Trophoblast cell (in vitro differentiated cells and primary cell): ENCODE results near the gene GNB5.

Experiments used
- DNase-seq, 2 donors: peaks; one replicate each; pipeline ENCODE4 v3.0.0-alpha.2; 2016
- H2AFZ ChIP-seq: 2 replicates; pipeline ENCODE4 v1.6.1; 2013; ENCODE audit warnings: low read length, moderate library complexity, mild to moderate bottlenecking; ENCODE audit not compliant: insufficient read depth, poor library complexity
- H2AK5ac ChIP-seq: 2 replicates; pipeline ENCODE4 v1.6.1; 2013; ENCODE audit warnings: mild to moderate bottlenecking, low read length
- H2BK120ac ChIP-seq: 2 replicates; pipeline ENCODE4 v1.6.1; 2013; ENCODE audit warnings: low read length, mild to moderate bottlenecking, moderate library complexity; ENCODE audit not compliant: insufficient read depth, poor library complexity
- H2BK12ac ChIP-seq: 2 replicates; pipeline ENCODE4 v1.6.1; 2013; ENCODE audit warnings: mild to moderate bottlenecking, low read length, moderate library complexity
- H2BK5ac ChIP-seq: 2 replicates; pipeline ENCODE4 v1.6.1; 2013; ENCODE audit warnings: low read length, low read depth, moderate library complexity, mild to moderate bottlenecking; ENCODE audit not compliant: poor library complexity
- H3K14ac ChIP-seq: 2 replicates; pipeline ENCODE4 v1.6.1; 2013; ENCODE audit warnings: mild to moderate bottlenecking, low read length
- H3K18ac ChIP-seq: 2 replicates; pipeline ENCODE4 v1.6.1; 2013; ENCODE audit warnings: mild to moderate bottlenecking, low read length
- H3K23ac ChIP-seq: 2 replicates; pipeline ENCODE4 v1.6.1; 2013; ENCODE audit warnings: low read length
- H3K27ac ChIP-seq: 2 replicates; pipeline ENCODE4 v1.5.1; 2013; ENCODE audit warnings: low read depth, mild to moderate bottlenecking, inconsistent platforms, low read length, moderate library complexity
- H3K27me3 ChIP-seq: 2 replicates; pipeline ENCODE4 v1.6.1; 2013; ENCODE audit warnings: inconsistent platforms, mild to moderate bottlenecking, low read length, moderate library complexity; ENCODE audit not compliant: insufficient read depth
- H3K36me3 ChIP-seq, 2 experiments: 1 replicate in 1 of 2; 2 replicates in 1 of 2; pipeline ENCODE4 v1.6.1; 2013; ENCODE audit warnings: low read length in 2 of 2, mild to moderate bottlenecking in 2 of 2, moderate library complexity in 1 of 2; ENCODE audit not compliant: insufficient read depth in 2 of 2, control insufficient read depth in 1 of 2
- H3K4ac ChIP-seq: 2 replicates; pipeline ENCODE4 v1.6.1; 2013; ENCODE audit warnings: low read depth, mild to moderate bottlenecking, low read length, moderate library complexity
- H3K4me1 ChIP-seq, 2 experiments: 1 replicate in 1 of 2; 2 replicates in 1 of 2; pipeline ENCODE4 v1.6.1; 2013; ENCODE audit warnings: low read length in 2 of 2, mild to moderate bottlenecking in 2 of 2, moderate library complexity in 1 of 2; ENCODE audit not compliant: insufficient read depth in 2 of 2, control insufficient read depth in 1 of 2
- H3K4me2 ChIP-seq: 2 replicates; pipeline ENCODE4 v1.6.1; 2013; ENCODE audit warnings: inconsistent platforms, mild to moderate bottlenecking, low read length, moderate library complexity
- H3K4me3 ChIP-seq: 2 replicates; pipeline ENCODE4 v1.5.1; 2013; ENCODE audit warnings: mild to moderate bottlenecking, low read depth, low read length, inconsistent platforms
- H3K79me1 ChIP-seq: one replicate; pipeline ENCODE4 v1.6.1; 2013; ENCODE audit warnings: low read length
- H3K79me2 ChIP-seq: 2 replicates; pipeline ENCODE4 v1.6.1; 2013; ENCODE audit warnings: low read length, mild to moderate bottlenecking; ENCODE audit not compliant: control insufficient read depth, insufficient read depth, poor library complexity
- H3K9ac ChIP-seq: 2 replicates; pipeline ENCODE4 v1.6.1; 2013; ENCODE audit warnings: mild to moderate bottlenecking, low read length
- H3K9me3 ChIP-seq: 2 replicates; pipeline ENCODE4 v1.6.1; 2013; ENCODE audit warnings: low read depth, mild to moderate bottlenecking, control low read depth, inconsistent platforms, low read length; ENCODE audit not compliant: insufficient read depth
- H4K12ac ChIP-seq: 2 replicates; pipeline ENCODE4 v1.6.1; 2013; ENCODE audit warnings: low read depth, mild to moderate bottlenecking, low read length, moderate library complexity
- H4K8ac ChIP-seq: 2 replicates; pipeline ENCODE4 v1.6.1; 2013; ENCODE audit warnings: low read depth, mild to moderate bottlenecking, low read length, moderate library complexity
- H4K91ac ChIP-seq: one replicate; pipeline ENCODE4 v1.6.1; 2013; ENCODE audit warnings: low read depth, mild to moderate bottlenecking, low read length, moderate library complexity
- WGBS: extraction: QIAGEN DNeasy Blood & Tissue Kit; methylation state at CpG from one replicate; pipeline ENCODE4 v1.1.7; 2013; ENCODE audit warnings: missing lambda C conversion rate; ENCODE audit not compliant: insufficient read length, insufficient coverage; ENCODE audit errors: extremely low coverage; 5-methylcytosine and 5-hydroxymethylcytosine counted together

The GNB5 gene

GRCh38 chr15:52184721-52185120, 6.5 kb downstream of the GNB5 start:
- no peak overlapping the region for H3K4me3 ChIP-seq
- peaks cover 0 to 2% of the 10 kb centered on the region in 2 experiments for H3K4me1 ChIP-seq
- DNase-seq, result peak in 1 of 2 donors; percentile 56
- no peak overlapping the region for H3K4ac ChIP-seq
- H3K27ac ChIP-seq, result no peak overlapping the region
- H4K12ac ChIP-seq, result no peak overlapping the region
- H4K8ac ChIP-seq, result no peak overlapping the region
- H3K18ac ChIP-seq, result no peak overlapping the region
- H3K4me2 ChIP-seq, result no peak overlapping the region
- H3K27me3 ChIP-seq, result peaks cover 5% of the 10 kb centered on the region
- H2BK5ac ChIP-seq, result no peak overlapping the region
- H3K9me3 ChIP-seq, result no peaks in the 10 kb centered on the region
- H3K79me2 ChIP-seq, result peaks cover under 1% of the 10 kb centered on the region
- no peak overlapping the region for H2AK5ac ChIP-seq
- H2AFZ ChIP-seq, result no peak overlapping the region
- H2BK120ac ChIP-seq, result no peak overlapping the region
- no peak overlapping the region for H3K14ac ChIP-seq
- H4K91ac ChIP-seq, result no peak overlapping the region
- no peak overlapping the region for H2BK12ac ChIP-seq
- no peak overlapping the region for H3K23ac ChIP-seq
- no peaks in the 10 kb centered on the region for H3K36me3 ChIP-seq
- WGBS, result no CpG with 5 or more reads among the region's 5 CpGs
- H3K79me1 ChIP-seq, result peaks cover 2% of the 10 kb centered on the region
- H3K9ac ChIP-seq, result no peak overlapping the region

GRCh38 chr15:52183562-52184173, 7.5 kb downstream of the GNB5 start:
- Histone ChIP-seq H4K91ac (no peak overlapping the region), H3K79me2 (peaks cover 2% of the 10 kb centered on the region), H2BK5ac (no peak overlapping the region), H3K9me3 (no peaks in the 10 kb centered on the region), H4K12ac (no peak overlapping the region), H3K4me1 (peaks cover 2% of the 10 kb centered on the region in 2 experiments), H3K14ac (no peak overlapping the region), H3K36me3 (no peaks in the 10 kb centered on the region), H3K27ac (no peak overlapping the region), H3K18ac (no peak overlapping the region), H3K9ac (peak overlapping the region; percentile 38), H3K4me2 (no peak overlapping the region), H2BK120ac (no peak overlapping the region), H2AK5ac (no peak overlapping the region), H3K4me3 (no peak overlapping the region), H2BK12ac (no peak overlapping the region), H3K4ac (no peak overlapping the region), H3K23ac (no peak overlapping the region), H4K8ac (no peak overlapping the region), H2AFZ (no peak overlapping the region), H3K79me1 (peaks cover 4% of the 10 kb centered on the region), H3K27me3 (peaks cover 5% of the 10 kb centered on the region)
- DNase-seq, result peak; percentile 42 to 78
- no CpG with 5 or more reads among the region's 2 CpGs for WGBS

- H3K18ac ChIP-seq, result no peak overlapping the region
- H4K12ac ChIP-seq, result no peak overlapping the region
- H2BK12ac ChIP-seq, result no peak overlapping the region
- no peaks in the 10 kb centered on the region for H3K36me3 ChIP-seq
- no peak overlapping the region for H2AK5ac ChIP-seq
- peaks cover 4% of the 10 kb centered on the region for H3K79me1 ChIP-seq
- peaks cover 2 to 3% of the 10 kb centered on the region in 2 experiments for H3K4me1 ChIP-seq
- H3K23ac ChIP-seq, result no peak overlapping the region
- H3K14ac ChIP-seq, result no peak overlapping the region
- no peak overlapping the region for H4K91ac ChIP-seq
- no peak overlapping the region for H3K4me2 ChIP-seq
- H2AFZ ChIP-seq, result no peak overlapping the region
- DNase-seq, result peak in 1 of 2 donors; percentile 49
- peaks cover 2% of the 10 kb centered on the region for H3K79me2 ChIP-seq
- H3K9ac ChIP-seq, result no peak overlapping the region
- H2BK120ac ChIP-seq, result no peak overlapping the region
- H2BK5ac ChIP-seq, result no peak overlapping the region
- WGBS, result no CpG with 5 or more reads among the region's 6 CpGs
- H4K8ac ChIP-seq, result no peak overlapping the region
- no peak overlapping the region for H3K4me3 ChIP-seq
- H3K27me3 ChIP-seq, result peaks cover 5% of the 10 kb centered on the region
- H3K27ac ChIP-seq, result no peak overlapping the region
- H3K9me3 ChIP-seq, result no peaks in the 10 kb centered on the region
- no peak overlapping the region for H3K4ac ChIP-seq
Observed at GRCh38 chr15:52181938-52182780, 9.0 kb downstream of the GNB5 start.

- no peak overlapping the region for H4K8ac ChIP-seq
- no peak overlapping the region for H2AK5ac ChIP-seq
- H4K12ac ChIP-seq, result no peak overlapping the region
- H3K4me1 ChIP-seq, result peaks cover 2 to 3% of the 10 kb centered on the region in 2 experiments
- peak overlapping the region; percentile 86 for H3K4me2 ChIP-seq
- H2BK5ac ChIP-seq, result no peak overlapping the region
- H3K4ac ChIP-seq, result no peak overlapping the region
- WGBS, result no CpG with 5 or more reads among the region's 10 CpGs
- H3K79me2 ChIP-seq, result peaks cover 2% of the 10 kb centered on the region
- H3K18ac ChIP-seq, result no peak overlapping the region
- H3K27me3 ChIP-seq, result peaks cover 5% of the 10 kb centered on the region
- no peak overlapping the region for H2BK120ac ChIP-seq
- no peak overlapping the region for H3K4me3 ChIP-seq
- no peaks in the 10 kb centered on the region for H3K36me3 ChIP-seq
- peaks cover 4% of the 10 kb centered on the region for H3K79me1 ChIP-seq
- no peak overlapping the region for H3K14ac ChIP-seq
- no peaks in the 10 kb centered on the region for H3K9me3 ChIP-seq
- no peak overlapping the region for H3K23ac ChIP-seq
- no peak overlapping the region for H3K9ac ChIP-seq
- DNase-seq, result peak; percentile 39 to 61
- H2AFZ ChIP-seq, result no peak overlapping the region
- no peak overlapping the region for H4K91ac ChIP-seq
- no peak overlapping the region for H2BK12ac ChIP-seq
- H3K27ac ChIP-seq, result no peak overlapping the region
Observed at GRCh38 chr15:52180851-52181450, 10.2 kb downstream of the GNB5 start.
